Germinal center (tissue), 1 donor: ENCODE data around the gene LAG3.

Experiments used
- DNase-seq: peaks from one replicate; pipeline ENCODE4 v3.0.0; 2012; ENCODE audit warnings: mixed read lengths, low spot score

Gene LAG3

DNA sequence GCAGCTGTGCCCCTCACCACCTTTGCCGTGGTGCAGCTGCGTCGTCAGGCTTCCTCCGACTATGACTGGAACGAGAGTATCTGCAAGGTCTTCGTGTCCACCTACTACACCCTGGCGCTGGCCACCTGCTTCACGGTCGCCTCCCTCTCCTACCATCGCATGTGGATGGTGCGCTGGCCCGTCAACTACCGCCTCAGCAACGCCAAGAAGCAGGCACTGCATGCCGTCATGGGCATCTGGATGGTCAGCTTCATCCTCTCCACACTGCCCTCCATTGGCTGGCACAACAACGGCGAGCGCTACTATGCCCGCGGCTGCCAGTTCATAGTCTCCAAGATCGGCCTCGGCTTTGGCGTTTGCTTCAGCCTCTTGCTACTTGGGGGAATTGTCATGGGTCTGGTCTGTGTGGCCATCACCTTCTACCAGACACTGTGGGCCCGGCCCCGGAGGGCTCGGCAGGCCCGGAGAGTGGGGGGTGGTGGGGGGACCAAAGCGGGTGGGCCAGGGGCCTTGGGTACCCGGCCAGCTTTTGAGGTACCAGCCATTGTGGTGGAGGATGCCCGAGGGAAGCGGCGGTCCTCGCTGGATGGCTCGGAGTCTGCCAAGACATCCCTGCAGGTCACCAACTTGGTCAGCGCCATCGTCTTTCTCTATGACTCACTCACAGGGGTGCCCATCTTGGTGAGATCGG lies 51.9 kb downstream of the LAG3 start:
- no peak for DNase-seq

DNA sequence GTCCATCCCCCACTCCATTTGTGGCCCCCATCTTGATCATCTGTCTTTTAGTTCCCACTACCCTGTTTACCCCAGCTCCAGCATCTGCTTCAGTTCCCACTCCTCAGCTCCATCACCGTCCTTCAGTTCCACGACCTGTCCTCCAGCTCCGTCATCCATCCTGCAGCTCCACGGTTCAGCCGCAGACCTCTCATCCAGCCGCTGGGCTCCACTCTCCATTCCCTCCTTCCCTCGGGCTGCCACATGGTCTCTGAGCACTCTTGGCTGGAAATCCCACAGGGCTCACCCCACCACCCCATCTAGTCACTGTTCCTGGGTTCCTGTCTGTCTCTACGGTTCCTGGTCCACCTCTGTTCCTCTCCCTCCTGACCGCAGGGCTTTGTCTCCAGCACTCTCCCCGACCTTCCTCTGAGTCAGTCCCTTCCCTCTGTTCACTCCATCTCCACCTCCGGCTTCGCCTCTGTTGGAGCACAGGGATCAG lies 52.6 kb downstream of the LAG3 start:
- no peak for DNase-seq

DNA sequence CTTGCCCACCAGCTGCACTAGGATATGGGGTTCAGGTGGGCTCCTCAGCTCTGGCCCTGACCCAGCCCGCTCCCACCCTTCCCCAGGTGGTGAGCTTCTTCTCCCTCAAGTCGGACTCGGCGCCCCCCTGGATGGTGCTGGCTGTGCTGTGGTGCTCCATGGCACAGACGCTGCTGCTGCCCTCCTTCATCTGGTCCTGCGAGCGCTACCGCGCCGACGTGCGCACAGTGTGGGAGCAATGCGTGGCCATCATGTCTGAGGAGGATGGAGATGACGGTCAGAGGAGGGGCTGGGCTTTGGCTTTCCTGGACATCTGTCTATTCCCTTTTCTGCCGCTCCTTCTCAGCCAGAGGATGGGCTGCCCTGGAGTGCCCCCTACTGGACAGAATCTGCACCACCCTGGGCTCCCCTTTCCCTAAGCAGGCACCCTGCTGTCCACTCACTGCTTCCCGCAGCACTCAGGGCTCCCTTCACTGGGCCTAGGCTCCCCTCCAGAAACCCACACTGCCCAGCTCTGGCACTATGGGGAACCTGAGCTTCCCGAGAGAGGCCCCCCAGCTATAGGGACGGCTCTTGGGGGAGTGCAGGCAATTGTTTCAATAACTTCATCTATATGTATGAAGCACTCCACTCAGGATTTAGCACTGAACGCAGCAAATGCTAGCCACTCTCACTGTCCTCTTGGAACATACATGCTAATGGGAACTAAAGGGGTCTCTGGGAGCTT lies 53.2 kb downstream of the LAG3 start:
- peak; percentile 85 for DNase-seq

DNA sequence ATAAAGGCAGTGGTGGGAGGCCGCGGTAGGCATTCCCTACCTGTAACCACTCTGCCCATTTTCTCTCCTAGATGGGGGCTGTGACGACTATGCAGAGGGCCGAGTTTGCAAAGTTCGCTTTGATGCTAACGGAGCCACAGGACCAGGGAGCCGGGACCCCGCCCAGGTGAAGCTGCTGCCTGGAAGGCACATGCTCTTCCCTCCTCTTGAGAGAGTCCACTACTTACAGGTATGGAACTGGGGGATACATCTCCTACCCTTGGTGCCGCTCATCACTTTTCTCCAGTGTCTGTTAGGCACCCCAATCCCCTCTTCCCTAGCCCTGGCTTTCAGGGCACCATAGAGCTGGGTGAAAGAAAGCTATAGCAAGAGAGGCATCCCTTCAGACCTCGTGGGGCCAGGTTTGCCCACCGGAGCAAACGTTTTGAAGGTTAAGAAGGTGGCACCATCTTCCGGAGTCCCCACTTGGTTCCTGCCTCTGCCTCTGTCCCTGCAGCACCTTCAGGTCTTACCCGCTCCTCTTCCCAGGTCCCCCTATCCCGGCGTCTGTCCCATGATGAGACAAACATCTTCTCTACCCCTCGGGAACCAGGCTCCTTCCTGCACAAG lies 53.9 kb downstream of the LAG3 start:
- no peak for DNase-seq

DNA sequence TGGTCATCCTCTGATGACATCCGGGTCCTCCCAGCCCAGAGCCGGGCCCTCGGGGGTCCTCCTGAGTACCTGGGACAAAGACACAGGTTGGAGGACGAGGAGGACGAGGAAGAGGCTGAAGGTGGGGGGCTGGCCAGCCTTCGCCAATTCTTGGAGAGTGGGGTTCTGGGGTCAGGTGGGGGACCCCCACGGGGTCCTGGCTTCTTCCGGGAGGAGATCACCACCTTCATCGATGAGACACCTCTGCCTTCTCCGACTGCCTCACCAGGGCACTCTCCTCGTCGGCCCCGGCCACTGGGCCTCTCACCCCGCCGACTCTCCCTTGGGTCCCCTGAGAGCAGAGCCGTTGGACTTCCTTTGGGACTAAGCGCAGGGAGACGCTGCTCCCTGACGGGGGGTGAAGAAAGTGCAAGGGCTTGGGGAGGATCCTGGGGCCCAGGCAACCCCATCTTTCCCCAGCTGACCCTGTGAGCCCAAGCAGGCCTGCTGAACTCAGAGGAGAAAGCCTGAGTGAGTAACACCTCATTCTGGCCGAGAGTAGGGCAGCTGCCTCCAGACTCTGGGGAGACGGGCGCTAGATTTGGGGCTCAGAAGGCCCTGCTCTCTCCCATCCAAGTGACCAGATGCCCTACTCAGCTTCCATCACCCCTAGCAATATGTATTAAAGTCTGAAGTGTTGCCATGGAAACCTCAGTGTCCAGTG lies 54.6 kb downstream of the LAG3 start:
- DNase-seq = no peak

DNA sequence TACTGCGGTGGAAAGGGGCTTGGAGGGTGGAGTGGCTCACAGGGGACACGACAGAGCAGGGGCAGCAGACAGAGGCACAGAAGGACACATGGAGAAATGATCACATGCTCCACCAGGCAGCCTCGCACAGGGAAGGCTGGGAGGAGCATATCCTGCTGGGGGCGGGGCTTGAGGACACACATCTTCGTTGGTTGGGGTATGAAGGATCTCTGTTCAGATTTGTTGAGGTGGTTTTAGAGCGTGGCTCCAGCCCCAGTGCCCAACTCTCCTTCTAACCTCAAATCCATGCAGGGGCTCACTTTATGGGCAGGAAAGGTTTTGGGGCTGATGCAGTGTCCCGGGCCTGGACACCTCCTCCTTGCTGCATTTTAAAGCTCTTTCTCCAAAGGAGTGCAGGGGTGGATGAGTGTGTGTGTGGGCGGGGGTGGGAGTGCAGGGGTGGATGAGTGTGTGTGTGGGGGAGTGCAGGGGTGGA lies 55.2 kb downstream of the LAG3 start:
- peak; percentile 53 for DNase-seq
